ENCODE measurements around the gene KRTAP10-8.

DNA sequence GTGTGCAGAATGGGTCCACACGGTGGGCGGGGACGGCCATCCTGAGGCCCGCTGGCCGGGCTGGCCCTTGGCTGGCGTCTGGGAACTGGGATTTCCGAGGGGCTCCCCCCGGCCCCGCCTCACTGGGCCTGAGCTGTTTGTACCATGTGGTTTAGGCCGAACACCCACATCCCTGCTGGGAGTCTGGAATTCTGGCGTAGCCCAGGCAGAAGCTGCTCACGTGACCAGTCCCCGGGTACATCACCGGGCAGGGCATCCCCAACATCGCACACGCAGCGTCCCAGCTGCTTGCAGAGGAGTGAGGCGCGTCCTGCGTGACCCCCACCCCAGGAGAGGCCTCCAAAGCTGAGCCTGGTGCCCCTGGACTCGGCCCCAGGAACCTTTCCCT lies 9.4 kb upstream of the KRTAP10-8 start:
- no peak for TF ChIP-seq ZNF48 (tag by site-specific recombination; IDR thresholded peaks at IDR 0.05)
- TF ChIP-seq ZNF24 (tag by site-specific recombination; IDR thresholded peaks at IDR 0.05) = no peak

Measured in HEK293 (cell line).